Putamen (tissue), 1 donor: Measurements from ENCODE around the gene ASB9.
A peak's percentile ranks its signal among the peaks of the same experiment; 100 is the strongest.
"Not testable (repeated sequence)": the region's sequence is repeated elsewhere in the genome, so short reads cannot be mapped to it uniquely, and the experiment has no call there.

Experiments
- DNase-seq: peaks from one replicate; pipeline ENCODE4 v3.0.0-alpha.2; 2016; ENCODE audit warnings: low spot score

Gene ASB9, protein sequence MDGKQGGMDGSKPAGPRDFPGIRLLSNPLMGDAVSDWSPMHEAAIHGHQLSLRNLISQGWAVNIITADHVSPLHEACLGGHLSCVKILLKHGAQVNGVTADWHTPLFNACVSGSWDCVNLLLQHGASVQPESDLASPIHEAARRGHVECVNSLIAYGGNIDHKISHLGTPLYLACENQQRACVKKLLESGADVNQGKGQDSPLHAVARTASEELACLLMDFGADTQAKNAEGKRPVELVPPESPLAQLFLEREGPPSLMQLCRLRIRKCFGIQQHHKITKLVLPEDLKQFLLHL

DNA sequence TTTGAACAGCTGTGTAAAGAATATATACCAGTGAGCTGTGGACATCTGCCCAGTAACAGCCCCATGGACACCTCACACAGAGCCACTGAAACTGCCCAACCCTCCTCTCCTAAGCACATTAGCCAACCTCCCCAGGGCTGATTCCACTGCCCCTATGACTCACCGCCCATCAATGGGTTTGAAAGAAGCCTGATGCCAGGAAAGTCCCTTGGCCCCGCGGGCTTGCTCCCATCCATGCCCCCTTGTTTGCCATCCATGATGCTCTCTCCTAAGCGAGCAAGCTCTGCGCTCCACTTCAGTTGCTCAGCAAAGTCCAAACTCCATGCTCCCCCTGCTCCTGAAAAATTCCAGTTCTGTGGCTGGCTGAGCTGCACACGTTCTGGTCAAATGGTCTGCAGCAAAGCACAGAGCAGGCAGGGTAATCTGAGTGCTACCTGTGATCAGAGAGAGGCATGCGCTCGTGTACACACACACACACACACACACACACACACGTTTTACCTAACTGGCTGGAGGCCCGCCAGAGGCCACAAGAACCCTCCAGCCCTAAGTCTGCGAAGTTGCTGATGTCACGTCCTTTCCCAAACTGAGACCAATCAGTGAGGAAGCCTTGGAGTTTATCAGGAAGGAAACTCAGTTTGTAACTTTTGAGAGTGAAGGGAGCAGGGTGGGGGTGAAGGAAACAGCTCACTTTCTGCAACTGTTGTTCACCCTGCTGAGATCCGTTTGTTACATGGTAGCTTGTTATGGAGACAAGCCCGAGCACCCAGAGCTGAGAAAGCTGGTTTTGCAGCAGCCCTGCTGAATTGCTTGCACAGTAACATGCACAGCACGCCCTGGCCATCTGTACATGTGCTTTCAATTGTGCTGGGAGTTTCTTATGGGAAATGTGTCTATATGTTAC, at the start of gene ASB9:
TSS of gene ASB9 (minus strand) at position 466 of the 904 bp plus-strand sequence. CDS start at position 257, 209 bp downstream.
- DNase-seq: peak; percentile 0

DNA sequence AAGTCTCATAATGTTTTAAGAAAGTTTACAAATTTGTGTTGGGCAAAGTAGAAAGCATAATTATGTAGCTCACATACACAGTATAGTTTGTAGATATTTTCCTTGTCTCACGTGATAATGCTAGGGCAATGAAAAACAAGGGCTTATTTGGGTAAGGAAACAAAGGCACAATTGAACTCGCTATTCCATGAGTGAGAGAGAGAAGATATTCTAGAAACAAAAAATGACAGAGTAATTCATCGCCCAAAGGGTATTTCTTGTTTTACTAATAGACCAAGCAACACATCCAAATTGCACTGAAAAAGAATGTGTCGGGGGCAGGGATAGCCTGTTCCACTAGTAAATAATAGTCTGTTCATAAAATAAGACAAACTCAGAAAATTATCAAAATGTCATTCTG, 49.2 kb upstream of the ASB9 start:
- peak; percentile 68 for DNase-seq

DNA sequence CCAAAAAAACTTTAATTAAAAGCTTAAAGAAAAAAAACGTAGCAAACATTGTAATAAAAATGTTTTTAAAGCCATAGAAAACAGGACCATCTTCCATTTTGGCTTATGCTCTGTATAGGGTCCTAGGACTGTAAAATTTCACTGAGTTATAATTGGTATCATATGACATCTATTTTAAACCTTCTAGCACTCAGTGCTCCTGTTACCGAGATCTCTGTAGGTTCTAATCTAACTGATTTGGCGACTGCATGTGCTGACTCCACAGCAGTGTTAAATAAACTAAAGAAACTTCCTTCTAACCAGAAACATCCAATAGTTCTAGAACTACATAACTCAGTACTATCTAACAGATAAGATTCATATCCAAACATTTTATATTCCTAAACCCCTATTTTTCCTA, 45.6 kb upstream of the ASB9 start, which contains the start of gene ASB11:
TSS of gene ASB11 (minus strand) at position 132 of the 400 bp plus-strand sequence. CDS start at position 97, 35 bp downstream.
- no peak for DNase-seq

DNA sequence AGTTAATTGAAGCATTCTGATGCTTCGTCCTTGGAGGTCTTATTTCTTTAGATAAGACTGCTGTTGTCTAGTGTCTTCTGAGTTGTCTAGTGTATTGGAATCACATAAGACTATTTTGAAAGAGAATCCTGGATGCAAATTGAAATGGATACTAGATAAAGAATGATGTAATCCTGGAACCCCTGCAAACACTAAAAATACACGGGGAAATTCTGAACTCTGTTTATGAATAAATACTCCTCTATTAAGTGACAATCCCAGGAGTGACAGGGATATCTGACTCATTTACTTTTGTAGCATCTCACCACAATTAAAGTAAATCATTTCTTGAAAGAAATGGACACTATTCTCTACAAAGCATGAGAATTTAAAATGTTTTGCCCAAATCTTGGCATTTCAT, 44.6 kb upstream of the ASB9 start:
- no peak for DNase-seq

DNA sequence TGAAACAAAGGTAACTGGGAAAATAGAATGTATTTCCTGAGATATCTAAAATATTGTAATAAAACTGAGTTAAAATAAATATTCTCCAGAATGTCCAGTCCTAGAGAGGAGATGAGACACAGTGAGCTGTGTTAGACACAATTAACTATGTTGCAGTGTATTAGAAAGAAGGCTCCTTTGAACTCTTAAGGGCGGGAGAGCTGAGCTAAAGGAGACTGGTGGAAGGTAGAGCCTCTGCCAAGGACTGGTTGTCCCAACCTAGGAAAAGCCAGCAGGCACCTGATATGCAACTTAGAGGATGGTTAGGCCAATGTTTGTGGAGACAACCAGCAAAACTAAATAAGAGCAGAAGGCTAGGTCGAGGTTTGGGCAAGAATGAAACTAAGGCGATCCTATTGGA, 41.2 kb upstream of the ASB9 start:
- no peak for DNase-seq

DNA sequence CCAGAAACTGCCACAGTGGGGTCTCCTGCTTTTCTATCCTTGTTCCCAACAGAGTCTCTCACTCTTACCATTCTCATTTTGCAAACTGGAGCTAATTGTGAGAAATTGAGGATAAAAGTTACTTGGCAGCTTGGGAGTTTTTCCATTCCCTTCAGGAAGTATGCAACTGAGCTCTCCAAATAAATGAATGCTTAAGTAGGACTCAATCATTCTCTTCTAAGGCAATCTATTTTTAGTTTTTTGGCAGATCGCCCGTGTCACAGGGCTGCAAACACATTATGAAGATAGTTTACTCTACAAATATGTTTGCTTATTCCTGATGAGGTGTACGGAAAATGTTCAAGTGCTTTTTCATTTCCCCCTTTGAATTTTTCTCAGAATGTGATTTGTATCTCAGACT, 40.2 kb upstream of the ASB9 start:
- DNase-seq: peak; percentile 58

DNA sequence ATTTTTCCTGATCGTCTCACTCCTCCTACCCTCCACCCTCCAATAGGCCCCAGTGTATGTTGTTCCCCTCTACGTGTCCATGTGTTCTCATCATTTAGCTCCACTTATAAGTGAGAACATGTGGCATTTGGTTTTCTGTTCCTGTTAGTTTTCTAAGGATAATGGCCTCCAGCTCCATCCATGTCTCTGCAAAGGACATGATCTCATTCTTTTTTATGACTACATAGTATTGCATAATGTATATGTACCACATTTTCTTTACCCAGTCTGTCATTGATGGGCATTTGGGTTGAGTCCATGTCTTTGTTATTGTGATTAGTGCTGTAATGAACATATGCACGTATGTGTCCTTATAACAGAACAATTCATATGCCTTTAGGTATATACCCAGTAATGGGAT, 36.0 kb upstream of the ASB9 start:
- not testable (repeated sequence) for DNase-seq

DNA sequence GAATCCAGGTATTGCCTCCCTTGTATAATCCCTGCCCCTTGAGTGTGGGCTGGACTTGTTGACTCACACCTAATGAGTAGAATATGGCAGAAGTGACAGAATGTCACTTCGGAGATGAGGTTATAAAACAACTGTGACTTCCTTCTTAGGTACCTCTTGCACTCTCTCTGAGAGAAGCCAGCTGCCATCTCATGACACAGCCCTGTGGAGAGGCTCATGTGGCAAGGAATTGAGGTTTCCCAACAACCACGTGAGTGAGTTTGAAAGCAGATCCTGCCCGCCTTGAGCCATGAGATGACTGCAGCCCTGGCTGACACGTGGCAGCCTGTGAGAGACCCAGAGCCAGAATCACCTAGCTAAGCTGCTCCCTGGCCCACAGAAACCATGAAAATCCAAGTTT, 32.0 kb upstream of the ASB9 start:
- DNase-seq: no peak

DNA sequence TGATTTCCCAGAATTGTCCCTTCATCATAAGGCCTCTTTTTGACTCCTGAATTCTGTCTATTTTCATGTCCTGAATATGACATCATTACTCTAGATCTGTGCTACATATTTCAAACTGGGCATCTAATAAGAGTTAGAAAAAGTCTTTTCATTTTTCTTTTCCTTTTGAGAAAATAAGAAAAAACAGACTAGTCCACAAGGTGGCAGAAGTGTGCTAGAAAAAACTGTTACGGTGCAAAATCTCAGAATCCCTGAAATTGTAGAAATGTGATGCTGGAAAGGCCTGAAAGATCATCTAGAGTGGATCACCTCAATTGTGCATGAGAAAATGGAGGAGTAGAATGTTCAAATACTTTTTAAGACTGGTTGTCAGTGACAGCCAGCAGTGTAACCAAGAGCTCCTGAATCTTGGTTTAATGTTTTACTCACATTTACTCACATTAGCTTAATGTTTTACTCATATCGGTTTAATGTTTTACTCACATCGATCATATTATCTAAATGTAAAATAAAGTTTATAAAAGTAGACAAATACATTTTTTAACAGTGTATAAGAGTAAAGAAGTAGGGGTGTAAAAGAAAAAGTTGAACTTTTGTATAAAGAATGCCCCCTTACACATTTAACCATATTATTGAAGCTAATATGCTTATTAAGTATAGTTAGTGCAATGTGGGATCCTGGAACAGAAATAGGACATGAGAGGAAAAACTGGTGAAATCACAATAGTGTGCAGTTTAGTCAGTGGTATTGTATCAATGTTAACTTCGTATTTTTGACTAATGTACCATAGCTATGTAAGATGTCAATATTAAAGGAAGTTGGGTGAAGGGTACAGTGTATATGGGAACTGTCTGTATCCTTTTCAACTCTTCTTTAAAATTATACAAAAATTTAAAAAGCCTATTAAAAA, 30.3 kb upstream of the ASB9 start:
- peak; percentile 31 for DNase-seq

DNA sequence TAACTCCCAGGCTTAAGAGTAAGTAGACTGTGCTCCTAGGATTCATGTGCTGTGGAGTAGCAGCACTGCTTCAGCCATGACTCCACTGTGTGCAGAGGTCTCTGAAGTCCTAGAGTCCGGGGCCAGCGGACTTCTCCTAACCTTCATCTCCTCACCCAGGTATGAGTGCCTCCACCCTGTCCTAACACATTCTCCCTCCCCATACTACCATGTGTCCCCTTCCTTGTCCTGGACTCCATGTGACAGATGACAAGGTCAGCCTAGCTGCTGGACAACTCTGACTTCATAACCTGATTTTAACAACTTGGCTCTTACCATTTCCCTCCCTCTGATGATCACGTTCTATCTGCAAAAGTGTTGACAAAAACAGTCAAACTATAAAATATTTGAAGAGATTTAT, 28.9 kb upstream of the ASB9 start:
- DNase-seq: no peak

DNA sequence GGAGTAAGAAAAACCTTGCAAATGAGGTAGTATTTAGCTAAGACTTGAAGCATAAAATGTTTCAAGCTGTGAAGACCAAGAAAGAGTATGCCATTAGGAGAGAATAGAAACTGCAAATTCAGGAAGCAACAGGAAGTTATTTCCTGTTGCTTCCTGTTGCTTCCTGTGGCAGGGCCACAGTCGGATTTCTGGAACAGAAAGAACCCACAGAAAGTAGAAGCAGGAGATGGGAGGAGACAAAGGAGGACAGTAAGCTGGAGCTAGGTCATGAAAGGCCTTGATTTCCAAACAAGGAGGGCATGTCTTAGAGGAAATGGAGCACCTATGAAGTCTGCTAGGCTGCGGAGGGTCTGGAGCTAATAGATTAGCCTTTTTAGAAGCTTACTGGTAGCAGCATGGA, 28.3 kb upstream of the ASB9 start:
- DNase-seq: no peak

DNA sequence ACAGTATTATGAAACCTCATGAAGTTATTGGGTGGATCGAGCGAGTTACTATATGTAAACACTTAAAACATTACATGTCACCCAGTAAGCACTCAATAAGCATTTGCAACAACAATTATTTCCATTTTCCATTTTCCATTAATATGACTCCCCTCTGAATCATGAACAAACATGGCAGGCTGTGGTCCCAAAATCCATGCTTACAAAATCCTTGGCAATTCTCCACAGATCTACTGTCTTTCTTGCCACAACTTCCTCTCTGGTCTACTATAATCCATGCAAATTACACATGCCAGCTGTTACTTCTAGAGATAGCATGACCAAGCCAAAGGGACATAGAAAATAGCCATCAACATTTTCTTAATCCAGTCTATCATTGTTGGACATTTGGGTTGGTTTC, 23.6 kb upstream of the ASB9 start:
- no peak for DNase-seq

DNA sequence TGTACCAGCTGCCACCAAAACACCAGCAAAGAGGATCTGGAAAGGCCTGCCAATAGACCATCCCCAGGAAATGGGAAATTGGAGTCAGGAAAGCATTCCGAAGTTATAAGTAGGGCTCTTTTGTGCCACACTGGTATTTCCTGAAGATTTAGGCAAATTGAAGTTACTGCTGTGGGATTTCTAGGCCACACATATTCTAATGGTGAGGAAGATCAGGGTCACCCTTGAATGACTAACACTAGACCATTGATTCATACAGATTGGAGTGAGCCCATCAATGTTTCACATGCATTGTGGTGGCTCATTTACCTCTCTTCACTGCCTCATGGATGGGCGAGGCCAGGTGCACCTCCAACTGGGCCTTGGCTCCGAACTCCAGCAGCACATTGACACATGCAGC, 23.0 kb upstream of the ASB9 start:
- no peak for DNase-seq

DNA sequence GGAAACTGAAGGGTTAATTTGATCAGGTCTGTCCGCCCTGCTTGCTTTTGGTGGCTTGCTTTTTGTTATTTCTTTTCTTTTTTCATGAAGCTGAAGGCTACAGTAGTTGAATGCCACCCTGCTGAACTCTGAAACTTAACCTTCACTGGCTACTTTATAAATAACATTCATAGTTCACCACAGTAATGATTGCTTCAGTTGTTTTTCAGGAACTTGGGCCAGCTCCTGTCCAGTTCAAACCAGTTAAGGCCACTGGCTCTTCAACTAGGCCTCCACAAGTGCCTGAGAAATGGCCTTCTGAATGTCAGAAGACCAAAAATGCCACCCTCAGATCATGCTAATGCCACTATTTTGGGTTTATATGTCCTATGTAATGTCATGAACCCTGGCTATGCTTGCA, 7.7 kb upstream of the ASB9 start:
- DNase-seq: no peak

DNA sequence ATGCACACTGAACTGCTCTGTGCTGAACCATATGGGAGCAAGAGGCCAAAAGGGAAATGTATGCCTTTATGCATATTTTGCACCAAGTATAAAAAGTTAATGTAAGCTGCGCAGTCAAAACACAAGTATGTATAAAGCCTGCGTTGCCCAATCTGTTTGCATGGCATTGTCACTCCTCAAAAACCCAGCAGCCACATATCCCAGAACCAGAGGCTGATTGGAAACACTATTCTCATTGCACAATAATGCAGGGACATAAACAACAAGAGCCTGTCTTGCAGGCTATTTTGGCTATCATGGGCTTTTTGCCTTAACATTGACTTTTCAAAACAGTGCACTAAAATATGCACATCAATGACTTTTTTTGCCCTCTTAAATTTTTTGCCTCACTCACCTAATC, 5.1 kb upstream of the ASB9 start:
- DNase-seq: no peak

DNA sequence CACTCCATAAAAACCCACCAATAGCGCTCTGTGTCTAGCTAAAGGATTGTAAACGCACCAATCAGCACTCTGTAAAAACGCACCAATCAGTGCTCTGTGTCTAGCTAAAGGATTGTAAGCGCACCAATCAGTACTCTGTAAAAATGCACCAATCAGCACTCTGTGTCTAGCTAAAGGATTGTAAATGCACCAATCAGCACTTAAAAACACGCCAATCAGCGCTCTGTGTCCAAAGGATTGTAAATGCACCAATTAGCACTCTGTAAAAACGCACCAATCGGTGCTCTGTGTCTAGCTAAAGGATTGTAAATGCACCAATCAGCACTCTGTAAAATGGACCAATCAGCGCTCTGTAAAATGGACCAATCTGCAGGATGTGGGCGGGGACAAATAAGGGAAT, 3.4 kb upstream of the ASB9 start:
- not testable (repeated sequence) for DNase-seq

DNA sequence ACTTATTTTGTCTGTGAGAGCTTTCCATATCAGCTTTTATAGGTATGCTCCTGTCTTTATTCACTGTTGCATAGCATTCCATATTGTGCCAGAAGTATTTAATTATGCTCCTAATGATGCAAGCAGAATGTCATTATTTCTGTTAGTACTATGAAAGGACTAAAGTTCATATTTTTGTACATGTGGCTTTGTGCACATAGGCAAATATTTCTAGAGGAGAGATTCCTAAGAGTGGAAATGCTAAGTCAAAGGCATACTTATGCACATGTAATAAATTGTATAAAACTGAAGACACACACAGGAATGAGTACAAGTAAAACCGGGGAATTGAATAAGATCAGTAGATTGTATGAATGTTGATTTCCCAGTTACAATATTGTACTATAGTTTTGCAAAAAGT, 1.9 kb upstream of the ASB9 start:
- DNase-seq: no peak

DNA sequence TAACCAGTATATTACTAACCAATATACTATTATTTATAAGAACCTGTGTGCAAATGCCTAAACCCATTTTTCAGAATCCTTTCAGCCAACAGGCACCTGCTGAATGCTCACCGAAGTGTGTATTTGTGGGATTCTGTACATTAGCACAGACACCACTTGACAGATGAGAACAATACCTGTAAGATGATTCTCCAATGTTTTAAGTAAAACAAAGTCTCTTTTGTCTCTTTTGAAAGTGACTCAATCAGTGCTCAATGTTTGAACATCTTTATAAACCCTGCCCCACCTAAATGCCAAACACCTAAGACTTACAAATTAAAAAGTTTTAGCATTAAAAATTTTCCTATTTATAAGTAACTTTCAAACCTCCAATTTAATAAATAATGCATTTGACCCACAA, 763 bp downstream of the ASB9 start:
- DNase-seq: no peak

DNA sequence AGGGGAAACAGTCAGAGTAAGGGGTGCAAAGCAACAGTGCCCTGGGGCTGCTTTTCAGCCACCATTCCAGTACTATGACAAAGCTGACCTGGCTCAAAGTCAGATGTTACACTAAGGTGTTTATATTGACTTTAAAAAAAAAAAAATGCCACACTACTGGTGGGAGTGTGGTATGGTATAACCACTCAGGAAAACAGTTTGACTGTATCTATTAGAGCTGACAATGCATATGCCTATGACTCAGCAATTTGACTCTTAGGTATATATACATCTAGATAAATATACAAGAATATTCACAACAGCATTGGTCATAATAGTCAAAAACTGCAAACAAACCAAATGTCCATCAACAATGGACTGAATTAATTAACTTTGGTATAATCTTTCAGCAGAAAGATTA, 15.0 kb downstream of the ASB9 start:
- no peak for DNase-seq

DNA sequence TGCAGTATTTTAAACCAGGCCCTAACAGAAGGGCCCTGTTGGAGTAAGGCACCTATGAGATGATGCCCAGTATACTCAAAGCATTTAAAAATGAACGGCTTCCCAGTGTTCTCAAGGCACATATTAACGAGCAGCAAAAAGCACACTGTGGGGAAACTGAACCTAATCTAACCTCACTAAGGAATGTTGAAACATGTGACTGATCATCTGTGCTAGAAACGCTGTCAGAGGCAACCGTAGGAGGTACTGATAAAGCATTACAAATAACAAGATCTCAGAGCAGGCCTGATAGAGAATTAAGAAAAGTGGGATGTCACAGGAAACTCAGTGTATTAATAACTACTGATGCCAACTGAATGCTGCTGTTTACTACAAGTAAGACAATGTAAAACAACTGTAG, 24.0 kb downstream of the ASB9 start:
- peak; percentile 6 for DNase-seq

DNA sequence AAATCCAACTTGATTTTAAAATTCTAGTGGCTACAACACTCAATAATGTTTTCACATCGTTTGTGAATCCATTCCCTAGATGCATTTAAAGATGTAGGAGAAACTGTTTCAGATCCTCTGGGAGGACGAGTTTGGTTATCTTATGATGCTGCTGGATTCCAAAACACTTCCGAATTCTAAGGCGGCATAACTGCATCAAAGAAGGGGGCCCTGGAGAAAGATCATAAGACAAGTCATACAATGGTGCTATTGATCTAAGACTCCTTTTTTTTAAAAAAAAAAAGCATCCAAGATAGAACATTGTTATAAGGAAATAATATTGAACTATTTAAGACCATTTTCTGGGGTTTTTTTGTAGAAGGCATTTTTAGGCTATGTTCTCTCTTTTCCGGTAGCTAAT, 25.5 kb downstream of the ASB9 start:
- DNase-seq: no peak

DNA sequence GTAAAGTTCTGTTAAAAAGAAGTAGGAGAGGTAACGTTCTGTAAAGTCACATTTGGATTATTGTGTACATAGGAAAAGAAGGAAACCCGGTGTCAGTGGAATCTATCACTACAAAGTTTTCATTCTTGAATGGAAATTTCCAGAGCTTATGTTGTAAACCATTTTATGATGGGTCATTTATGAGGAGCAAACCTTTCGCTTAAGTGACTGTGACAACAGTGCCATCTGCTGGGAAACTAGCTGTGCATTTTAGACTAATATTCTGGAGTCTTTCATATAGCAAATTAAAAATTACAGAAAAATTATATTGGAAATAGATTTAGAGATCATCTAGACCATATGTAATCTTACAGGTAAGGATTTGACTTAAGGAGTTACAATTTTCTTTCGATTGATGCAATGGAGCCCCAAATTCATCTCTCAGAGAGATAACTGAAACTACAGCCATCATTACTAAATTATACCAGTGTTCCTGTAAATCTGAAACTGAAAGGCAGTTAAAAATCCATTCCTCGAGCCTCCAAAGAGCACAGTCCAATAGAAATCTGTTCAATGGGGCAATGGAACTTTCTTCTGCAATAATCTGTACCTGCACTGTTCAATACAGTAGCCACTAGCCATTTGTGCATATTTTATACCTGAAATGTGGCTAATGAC, 26.9 kb downstream of the ASB9 start:
- DNase-seq: peak; percentile 22
